A172 (cell line): ENCODE results near the gene SPTBN4. TPM values are rescaled to one million over a fixed set of nuclear protein-coding genes. Genes with fewer than 3 reads are reported as not detected.
"Not testable (repeated sequence)": the region's sequence is repeated elsewhere in the genome, so short reads cannot be mapped to it uniquely, and the experiment has no call there.

Source experiments
- DNase-seq: peaks from one replicate; pipeline ENCODE4 v3.0.0-alpha.2; 2015; ENCODE audit warnings: low spot score
- total RNA-seq: library from RNA; depleted of rRNA; stranded (reverse); fragments of >200 nt; shearing (Covaris generic); gene quantifications from 2 replicates; pipeline ENCODE4 v1.2.3, GENCODE V29; 2014; rRNA removed

The SPTBN4 gene
- total RNA-seq, 1 experiment from 2014 or later: 2.2 TPM

GRCh38 chr19:40619333-40620160 is 152.7 kb downstream of the SPTBN4 start:
- DNase-seq: no peak

GRCh38 chr19:40620161-40620485 is 153.3 kb downstream of the SPTBN4 start:
- DNase-seq: no peak

DNA sequence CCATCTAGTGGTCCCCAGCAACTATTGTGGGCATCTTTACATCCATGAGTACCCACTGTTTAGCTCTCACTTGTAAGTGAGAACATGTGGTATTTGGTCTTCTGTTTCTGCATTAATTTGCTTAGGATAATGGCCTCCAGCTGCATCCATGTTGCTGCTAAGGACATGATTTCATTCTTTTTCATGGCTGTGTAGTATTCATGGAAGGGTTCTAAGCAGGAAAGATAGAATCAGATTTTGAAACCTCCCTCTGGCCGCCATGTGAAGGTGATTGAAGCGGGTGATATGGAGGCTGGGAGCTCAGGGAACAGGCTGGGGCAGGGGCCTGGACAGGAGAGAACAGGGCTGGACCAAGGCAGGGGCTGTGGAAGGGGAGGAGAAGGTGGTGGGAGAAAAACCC is 154.5 kb downstream of the SPTBN4 start:
- DNase-seq: no peak

GRCh38 chr19:40621966-40622772 is 155.4 kb downstream of the SPTBN4 start:
- no peak for DNase-seq

- no peak for DNase-seq
These were observed 155.9 kb downstream of the SPTBN4 start for GRCh38 chr19:40622773-40623075.

DNA sequence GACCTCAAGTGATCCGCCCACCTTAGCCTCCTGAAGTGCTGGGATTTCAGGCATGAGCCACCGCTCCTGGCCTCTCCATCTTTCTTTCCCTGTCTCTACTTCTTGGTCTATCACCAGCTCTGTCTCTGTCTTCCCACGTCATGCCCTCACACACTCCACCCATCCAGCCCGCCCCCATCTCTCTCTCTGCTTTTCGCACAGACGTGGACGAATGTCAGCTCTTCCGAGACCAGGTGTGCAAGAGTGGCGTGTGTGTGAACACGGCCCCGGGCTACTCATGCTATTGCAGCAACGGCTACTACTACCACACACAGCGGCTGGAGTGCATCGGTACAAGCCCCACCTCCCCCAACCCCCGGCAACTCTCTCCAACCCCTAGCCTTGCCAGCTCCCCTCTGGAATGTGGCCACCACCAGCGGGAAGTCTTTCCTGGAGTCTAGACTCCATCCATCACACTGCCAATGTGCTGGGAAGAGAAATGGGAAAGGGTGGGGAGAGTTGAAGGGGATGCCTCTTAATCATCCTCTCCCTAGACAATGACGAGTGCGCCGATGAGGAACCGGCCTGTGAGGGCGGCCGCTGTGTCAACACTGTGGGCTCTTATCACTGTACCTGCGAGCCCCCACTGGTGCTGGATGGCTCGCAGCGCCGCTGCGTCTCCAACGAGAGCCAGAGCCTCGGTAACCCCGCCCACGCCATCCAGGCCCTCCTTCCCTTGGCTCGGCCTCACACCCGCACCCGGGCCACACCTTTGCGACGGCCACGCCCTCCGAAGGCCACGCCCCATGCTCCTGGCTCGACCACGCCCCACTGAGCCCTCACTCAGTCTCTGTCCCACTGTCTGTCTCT is 156.8 kb downstream of the SPTBN4 start:
- DNase-seq: peak; percentile 99

- not testable (repeated sequence) for DNase-seq
These were observed 157.8 kb downstream of the SPTBN4 start for GRCh38 chr19:40624369-40625153.

- no peak for DNase-seq
These were observed 158.8 kb downstream of the SPTBN4 start for GRCh38 chr19:40625406-40626120.

Other genes with a start within 250 kb of the SPTBN4 start
- gene TTC9B, start 248.6 kb upstream of the SPTBN4 start, total RNA-seq: 0.29 TPM in 1 of 2 replicates, not detected in the other
- not detected in 2 replicates for gene CCNP, start 240.3 kb upstream of the SPTBN4 start, total RNA-seq
- gene AKT2, start 181.7 kb upstream of the SPTBN4 start, total RNA-seq: 76.5 and 78.4 TPM in 2 replicates
- gene C19orf47, start 118.6 kb upstream of the SPTBN4 start, total RNA-seq: 6.5 and 11.0 TPM in 2 replicates
- 328 and 380 TPM in 2 replicates for gene PLD3, start 118.3 kb upstream of the SPTBN4 start, total RNA-seq
- 0.38 TPM in 1 of 2 replicates, not detected in the other for gene HIPK4, start 76.8 kb upstream of the SPTBN4 start, total RNA-seq
- gene PRX, start 53.6 kb upstream of the SPTBN4 start, total RNA-seq: 1.5 and 2.0 TPM in 2 replicates
- 10.2 and 10.3 TPM in 2 replicates for gene SERTAD1, start 41.0 kb upstream of the SPTBN4 start, total RNA-seq
- gene SERTAD3, start 22.7 kb upstream of the SPTBN4 start, total RNA-seq: 20.0 and 22.6 TPM in 2 replicates
- 327 and 381 TPM in 2 replicates for gene BLVRB, start 1.3 kb upstream of the SPTBN4 start, total RNA-seq
- 43.8 and 70.2 TPM in 2 replicates for gene SHKBP1, start 109.9 kb downstream of the SPTBN4 start, total RNA-seq
- 10.8 and 13.9 TPM in 2 replicates for gene LTBP4, start 134.4 kb downstream of the SPTBN4 start, total RNA-seq
- gene NUMBL, start 223.7 kb downstream of the SPTBN4 start, total RNA-seq: 23.7 and 32.7 TPM in 2 replicates
- gene COQ8B, start 249.9 kb downstream of the SPTBN4 start, total RNA-seq: 35.2 and 51.5 TPM in 2 replicates